B cell (primary cell): ENCODE results near the gene MSX1. TPM values are rescaled to one million over a fixed set of nuclear protein-coding genes. Genes with fewer than 3 reads are reported as not detected.

Source experiments
- ATAC-seq: fragments of 200-7000 bp; cut with Tn5 transposase; one replicate; pipeline ENCODE4 v1.10.0; 2021; ENCODE audit warnings: low read depth, mild to moderate bottlenecking, moderate number of reproducible peaks, moderate library complexity
- CTCF ChIA-PET: fragments of 350-600 bp; sonication (Branson Sonifier 250); formaldehyde crosslinking; loops from one replicate; lab custom pipeline; 2021; ENCODE audit warnings: antibody characterized with exemption, inconsistent platforms; lab: Charles Lee
- POLR2A ChIA-PET: fragments of 350-600 bp; sonication (Branson Sonifier 250); formaldehyde crosslinking; loops from one replicate; lab custom pipeline; 2021; ENCODE audit warnings: antibody characterized with exemption; lab: Charles Lee
- DNase-seq: peaks from one replicate; pipeline ENCODE4 v3.0.0; 2013
- H2AFZ ChIP-seq: 2 replicates; pipeline ENCODE4 v1.6.1; 2012; ENCODE audit warnings: mild to moderate bottlenecking, low read depth, low read length; ENCODE audit not compliant: insufficient read depth, poor library complexity, severe bottlenecking
- H3K27ac ChIP-seq, 2 donors: 1 replicate in 1 of 2; 2 replicates in 1 of 2; pipeline ENCODE4 v1.5.1; 2012 to 2013; ENCODE audit warnings: low read length in 2 of 2, mild to moderate bottlenecking in 2 of 2, moderate library complexity in 1 of 2
- H3K27me3 ChIP-seq, 4 experiments: fragments of 200-600 bp in 1 of 4; sonication (generic) in 1 of 4; replicated peaks in 1 of 4; 1 replicate in 2 of 4; 2 replicates in 2 of 4; pipeline versions ENCODE4 v1.6.1 to v1.7.0; 2013 to 2016; ENCODE audit warnings: low read length in 3 of 4, mild to moderate bottlenecking in 2 of 4, mixed read lengths in 1 of 4, moderate library complexity in 1 of 4; ENCODE audit not compliant: insufficient read depth in 4 of 4, control insufficient read depth in 3 of 4; ENCODE audit errors: control extremely low read depth in 1 of 4
- H3K36me3 ChIP-seq, 2 experiments: replicated peaks in 1 of 2; 1 replicate in 1 of 2; 2 replicates in 1 of 2; pipeline versions ENCODE4 v1.6.1 to v1.7.1; 2013; ENCODE audit warnings: low read length in 1 of 2; ENCODE audit not compliant: insufficient read depth in 2 of 2, control insufficient read depth in 1 of 2; ENCODE audit errors: control extremely low read depth in 1 of 2, extremely low read depth in 1 of 2
- H3K4me1 ChIP-seq, 2 donors: fragments of 200-600 bp in 1 of 2; sonication (generic) in 1 of 2; 1 replicate in 1 of 2; 2 replicates in 1 of 2; pipeline versions ENCODE4 v1.5.1 to v1.6.1; 2013 to 2017; ENCODE audit warnings: low read length in 2 of 2; ENCODE audit not compliant: control insufficient read depth in 2 of 2, insufficient read depth in 2 of 2
- H3K4me2 ChIP-seq: replicated peaks from 2 replicates; pipeline ENCODE3; 2012; ENCODE audit warnings: mild to moderate bottlenecking, low read depth, low read length; ENCODE audit not compliant: poor library complexity, severe bottlenecking
- H3K4me3 ChIP-seq, 5 experiments: fragments of 200-600 bp in 1 of 5; sonication (generic) in 1 of 5; 1 replicate in 3 of 5; 2 replicates in 2 of 5; pipeline versions ENCODE4 v1.5.1 to v1.7.0; 2011 to 2016; ENCODE audit warnings: low read length in 4 of 5, mild to moderate bottlenecking in 4 of 5, low read depth in 2 of 5, control low read depth in 1 of 5, moderate library complexity in 1 of 5; ENCODE audit not compliant: insufficient read depth in 1 of 5; ENCODE audit errors: control extremely low read depth in 1 of 5, extremely low read depth in 1 of 5
- H3K79me2 ChIP-seq: fragments of 200-600 bp; sonication (generic); one replicate; pipeline ENCODE4 v1.6.0; 2016; ENCODE audit warnings: low read length; ENCODE audit not compliant: control insufficient read depth, insufficient read depth
- H3K9ac ChIP-seq: fragments of 200-600 bp; sonication (generic); 2 replicates; pipeline ENCODE4 v1.6.1; 2017; ENCODE audit warnings: mild to moderate bottlenecking, low read length, moderate library complexity
- H3K9me3 ChIP-seq, 3 donors: one replicate each; pipeline versions ENCODE4 v1.6.1 to v1.7.1; 2013; ENCODE audit warnings: low read length in 2 of 3; ENCODE audit not compliant: control insufficient read depth in 2 of 3, insufficient read depth in 1 of 3; ENCODE audit errors: control extremely low read depth in 1 of 3
- H4K20me1 ChIP-seq: 2 replicates; pipeline ENCODE4 v1.6.0; 2012; ENCODE audit warnings: mild to moderate bottlenecking, low read length; ENCODE audit not compliant: insufficient read depth, control insufficient read depth, poor library complexity, severe bottlenecking
- H3K27ac Mint-ChIP-seq: one replicate; pipeline ENCODE4 v1.8.0; 2021; ENCODE audit warnings: mixed read lengths
- H3K27me3 Mint-ChIP-seq: one replicate; pipeline ENCODE4 v1.8.0; 2021; ENCODE audit warnings: mixed read lengths
- H3K4me1 Mint-ChIP-seq: one replicate; pipeline ENCODE4 v1.8.0; 2021; ENCODE audit warnings: mixed read lengths
- H3K4me3 Mint-ChIP-seq: one replicate; pipeline ENCODE4 v1.8.0; 2021; ENCODE audit warnings: mixed read lengths
- H3K9me3 Mint-ChIP-seq: one replicate; pipeline ENCODE4 v1.8.0; 2022; ENCODE audit warnings: mixed read lengths; ENCODE audit not compliant: insufficient read depth
- EZH2 ChIP-seq: IDR thresholded peaks from 2 replicates; pipeline ENCODE4 v1.6.1; 2012; ENCODE audit warnings: borderline replicate concordance, low read depth, mild to moderate bottlenecking, moderate library complexity, low read length; ENCODE audit not compliant: insufficient read depth, poor library complexity, severe bottlenecking
- WGBS: methylation state at CpG from one replicate; pipeline ENCODE4 v1.1.5; 2013; ENCODE audit warnings: missing lambda C conversion rate; ENCODE audit not compliant: insufficient coverage; 5-methylcytosine and 5-hydroxymethylcytosine counted together
- intact Hi-C: fragments of 100-400 bp; cut with micrococcal nuclease; formaldehyde crosslinking; loops from one replicate; pipeline ENCODE4 v1.10.0; 2022
- polyA plus RNA-seq: library from polyadenylated mRNA; depleted of rRNA; stranded (reverse); fragments of >200 nt; gene quantifications from 2 replicates; pipeline ENCODE4 v1.2.3, GENCODE V29; 2012
- total RNA-seq, 2 donors: library from RNA; stranded (reverse); fragments of 120-200 nt in 1 of 2; gene quantifications; 1 replicate in 1 of 2; 2 replicates in 1 of 2; pipeline versions ENCODE4 v1.2.3 to v1.2.4, GENCODE V29; 2013 to 2022
- TF ChIP-seq, protein P1 (sequence below): fragments of 200-600 bp; IDR thresholded peaks from one replicate; pipeline ENCODE4 v1.8.0; 2022; ENCODE audit warnings: antibody characterized with exemption, mild to moderate bottlenecking

MSX1 gene
- total and polyA plus RNA-seq, 2 donors (not counting 1 experiment from before 2014, with no cell fraction given): 0.09 TPM; not detected in 1

DNA sequence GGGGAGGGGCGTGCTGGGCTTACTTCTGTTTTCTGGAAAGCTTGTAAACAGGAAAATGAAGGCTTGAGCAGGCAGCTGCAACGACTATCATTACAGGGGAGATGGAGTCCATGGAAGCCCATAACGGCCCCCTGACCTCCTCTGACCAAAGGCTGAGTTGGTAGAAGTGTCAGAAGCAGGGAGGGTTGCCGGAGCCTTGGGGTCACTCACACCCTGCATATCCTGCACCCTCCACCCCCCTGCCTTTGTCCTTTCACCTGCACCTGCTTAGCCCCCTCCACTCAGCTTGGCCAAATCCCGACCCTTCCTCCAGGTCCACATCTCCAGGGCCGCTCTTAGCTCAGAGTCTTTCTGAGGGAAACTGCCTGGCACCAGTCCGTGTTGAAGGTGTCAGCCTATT lies 12.5 kb upstream of the MSX1 start:
- ATAC-seq: no peak
- Mint-ChIP-seq H3K9me3 (no peaks in the 10 kb centered on the region), H3K4me1 (peaks cover 5% of the 10 kb centered on the region), H3K4me3 (no peak overlapping the region), H3K27ac (no peak overlapping the region), H3K27me3 (peaks cover 31% of the 10 kb centered on the region)
- H4K20me1 ChIP-seq: no peaks in the 10 kb centered on the region
- POLR2A ChIA-PET: no interaction called here
- CTCF ChIA-PET: no interaction called here
- H3K27me3 ChIP-seq: peaks cover 0 to 37% (median 10%) of the 10 kb centered on the region in 4 experiments
- no peak overlapping the region for H3K9ac ChIP-seq
- no peaks in the 10 kb centered on the region for H3K79me2 ChIP-seq
- no peak for DNase-seq
- H3K4me1 ChIP-seq: peaks cover 0 to 5% of the 10 kb centered on the region in 2 donors
- no peak overlapping the region for H2AFZ ChIP-seq
- 50% methylated on average over 5 of the region's 7 CpGs for WGBS
- TF ChIP-seq, protein P1, sequence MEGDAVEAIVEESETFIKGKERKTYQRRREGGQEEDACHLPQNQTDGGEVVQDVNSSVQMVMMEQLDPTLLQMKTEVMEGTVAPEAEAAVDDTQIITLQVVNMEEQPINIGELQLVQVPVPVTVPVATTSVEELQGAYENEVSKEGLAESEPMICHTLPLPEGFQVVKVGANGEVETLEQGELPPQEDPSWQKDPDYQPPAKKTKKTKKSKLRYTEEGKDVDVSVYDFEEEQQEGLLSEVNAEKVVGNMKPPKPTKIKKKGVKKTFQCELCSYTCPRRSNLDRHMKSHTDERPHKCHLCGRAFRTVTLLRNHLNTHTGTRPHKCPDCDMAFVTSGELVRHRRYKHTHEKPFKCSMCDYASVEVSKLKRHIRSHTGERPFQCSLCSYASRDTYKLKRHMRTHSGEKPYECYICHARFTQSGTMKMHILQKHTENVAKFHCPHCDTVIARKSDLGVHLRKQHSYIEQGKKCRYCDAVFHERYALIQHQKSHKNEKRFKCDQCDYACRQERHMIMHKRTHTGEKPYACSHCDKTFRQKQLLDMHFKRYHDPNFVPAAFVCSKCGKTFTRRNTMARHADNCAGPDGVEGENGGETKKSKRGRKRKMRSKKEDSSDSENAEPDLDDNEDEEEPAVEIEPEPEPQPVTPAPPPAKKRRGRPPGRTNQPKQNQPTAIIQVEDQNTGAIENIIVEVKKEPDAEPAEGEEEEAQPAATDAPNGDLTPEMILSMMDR: no peak
- TF ChIP-seq EZH2: no peak
- intact Hi-C loops: no loop called here
- no peak overlapping the region for H3K4me2 ChIP-seq
- H3K4me3 ChIP-seq: no peak overlapping the region
- H3K9me3 ChIP-seq: peaks cover 0 to 2% (median 0%) of the 10 kb centered on the region in 3 donors
- H3K36me3 ChIP-seq: no peaks in the 10 kb centered on the region
- H3K27ac ChIP-seq: no peak overlapping the region

DNA sequence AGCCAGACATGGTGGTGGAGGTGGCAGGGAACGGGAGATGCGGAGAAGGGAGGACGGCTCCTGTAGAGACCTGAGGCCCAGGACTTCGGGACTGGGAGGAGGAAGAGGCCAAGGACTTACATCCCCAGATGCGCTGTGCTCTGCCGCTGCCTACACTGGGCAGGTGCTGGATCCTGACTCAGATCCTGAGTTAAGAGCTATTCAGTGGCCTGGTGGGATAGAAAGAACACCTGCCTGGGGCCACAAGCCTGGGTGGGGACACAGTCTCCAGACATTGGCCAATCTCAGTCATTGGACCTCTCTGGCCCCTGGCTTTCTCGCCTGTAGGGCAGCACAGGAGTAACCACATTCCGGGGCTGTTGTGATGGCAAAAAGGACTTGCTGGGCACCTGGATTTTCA lies 10.9 kb upstream of the MSX1 start:
- no peak for ATAC-seq
- Histone ChIP-seq H4K20me1 (no peaks in the 10 kb centered on the region), H3K9me3 (peaks cover 0 to 16% (median 0%) of the 10 kb centered on the region in 3 donors), H3K4me2 (no peak overlapping the region), H3K27me3 (peaks cover 0 to 53% (median 18%) of the 10 kb centered on the region in 4 experiments), H3K79me2 (no peaks in the 10 kb centered on the region), H3K36me3 (no peaks in the 10 kb centered on the region), H2AFZ (no peak overlapping the region), H3K4me1 (peaks cover 14 to 19% of the 10 kb centered on the region in 2 donors), H3K27ac (no peak overlapping the region), H3K9ac (no peak overlapping the region), H3K4me3 (no peak overlapping the region)
- Mint-ChIP-seq H3K27me3 (peaks cover 33% of the 10 kb centered on the region), H3K4me3 (no peak overlapping the region), H3K27ac (no peak overlapping the region), H3K4me1 (peaks cover 18% of the 10 kb centered on the region), H3K9me3 (no peaks in the 10 kb centered on the region)
- WGBS: 88% methylated on average over 8 of the region's 8 CpGs
- POLR2A ChIA-PET: no interaction called here
- TF ChIP-seq, protein P1: no peak
- intact Hi-C loops: no loop called here
- DNase-seq: no peak
- CTCF ChIA-PET: no interaction called here
